HepG2 (cell line): ENCODE measurements around the gene SRF.

Source experiments
- GMEB1 ChIP-seq: sonication (generic); formaldehyde crosslinking; IDR thresholded peaks from 2 replicates; pipeline ENCODE4 v1.5.1; 2020; ENCODE audit warnings: missing genetic modification reagents, mild to moderate bottlenecking, borderline replicate concordance
- IRF2 ChIP-seq: IDR thresholded peaks from 2 replicates; pipeline ENCODE4 v1.6.1; 2018; ENCODE audit warnings: missing genetic modification reagents, missing compliant biosample characterization
- PHF8 ChIP-seq: sonication (generic); formaldehyde crosslinking; IDR thresholded peaks from 2 replicates; pipeline ENCODE4 v1.5.0; 2020; ENCODE audit warnings: missing genetic modification reagents

GRCh38 chr6:43178951-43179830, 8.1 kb downstream of the SRF start:
- TF ChIP-seq PHF8 (CRISPR knock-in tag) (no peak), GMEB1 (CRISPR knock-in tag) (no peak), IRF2 (no peak)
